ENCODE results near the gene ZNF750.
A peak's percentile ranks its signal among the peaks of the same experiment; 100 is the strongest.

Gene ZNF750

GRCh38 chr17:82859431-82860403 is 19.9 kb upstream of the ZNF750 start:
- peak; percentile 75 for DNase-seq
- ATAC-seq = peak; percentile 70

DNA sequence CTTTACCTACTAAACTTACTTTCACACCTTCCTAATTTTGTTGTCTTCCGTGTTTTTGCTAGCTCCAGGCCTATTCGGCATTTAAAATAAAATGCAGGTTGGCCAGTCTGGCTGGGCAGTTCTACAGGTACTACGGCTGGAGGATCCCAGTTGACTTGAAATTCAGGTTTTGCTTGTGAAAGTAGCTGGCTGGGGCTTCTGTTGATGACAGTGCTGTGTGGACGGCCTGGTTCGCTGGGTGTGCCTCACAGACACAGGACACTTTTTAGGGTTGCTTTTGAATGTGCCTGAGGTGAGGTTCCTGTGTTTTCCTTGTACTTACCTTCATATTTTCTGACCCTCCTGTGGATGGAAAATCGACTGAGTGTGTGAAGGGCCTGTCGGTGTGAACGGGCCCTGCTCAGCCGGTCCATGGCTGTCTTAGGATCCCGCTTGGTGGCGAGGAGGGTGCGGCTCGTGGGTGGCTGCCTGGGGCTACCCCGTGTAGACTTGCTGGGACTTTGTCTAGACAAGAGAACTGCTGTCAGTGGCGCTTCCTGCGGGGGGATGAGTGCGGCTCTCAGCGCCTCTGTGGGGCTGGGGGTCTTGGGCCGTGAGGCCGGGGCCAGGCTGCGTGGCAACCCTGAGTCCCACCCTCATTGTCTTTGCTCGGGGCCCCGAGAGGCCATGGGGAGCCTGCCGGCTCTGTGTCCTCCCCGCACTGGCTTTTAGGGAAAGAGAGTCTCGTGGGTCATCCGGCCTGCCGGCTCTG is 18.7 kb upstream of the ZNF750 start:
- ATAC-seq (no peak), DNase-seq (peak; percentile 35)

- no peak for ATAC-seq
Observed at GRCh38 chr17:82856361-82856760, 16.5 kb upstream of the ZNF750 start.

GRCh38 chr17:82854226-82854625 is 14.4 kb upstream of the ZNF750 start:
- ATAC-seq (no peak), DNase-seq (no peak)

More at GRCh38 chr17:82856361-82856760, 16.5 kb upstream of the ZNF750 start:
- DNase-seq = no peak

DNA sequence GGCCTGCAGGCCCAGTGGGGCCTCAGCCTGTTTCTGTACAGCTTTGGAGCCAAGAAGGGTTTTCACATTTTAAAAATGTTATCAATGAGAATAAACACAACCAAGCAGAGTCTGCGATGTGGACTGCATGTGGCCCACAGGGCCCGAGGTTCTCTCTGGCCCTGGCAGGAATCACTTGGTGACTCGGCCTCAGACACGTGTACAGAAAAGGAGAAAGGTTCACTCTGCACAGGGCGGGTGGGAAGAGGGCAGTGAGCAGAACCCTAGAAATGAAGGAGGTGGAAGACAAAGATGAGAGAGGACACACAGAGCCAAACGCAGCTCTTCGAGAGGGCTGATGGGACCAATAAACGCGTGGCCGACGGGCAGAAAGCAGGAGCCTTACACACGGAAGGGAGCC is 11.6 kb upstream of the ZNF750 start:
- DNase-seq = no peak
- no peak for ATAC-seq

GRCh38 chr17:82849076-82849945 is 9.5 kb upstream of the ZNF750 start:
- ATAC-seq (no peak), DNase-seq (no peak)

- DNase-seq = peak; percentile 41
- ATAC-seq = peak; percentile 81
Observed at GRCh38 chr17:82848022-82848592, 8.3 kb upstream of the ZNF750 start.

DNA sequence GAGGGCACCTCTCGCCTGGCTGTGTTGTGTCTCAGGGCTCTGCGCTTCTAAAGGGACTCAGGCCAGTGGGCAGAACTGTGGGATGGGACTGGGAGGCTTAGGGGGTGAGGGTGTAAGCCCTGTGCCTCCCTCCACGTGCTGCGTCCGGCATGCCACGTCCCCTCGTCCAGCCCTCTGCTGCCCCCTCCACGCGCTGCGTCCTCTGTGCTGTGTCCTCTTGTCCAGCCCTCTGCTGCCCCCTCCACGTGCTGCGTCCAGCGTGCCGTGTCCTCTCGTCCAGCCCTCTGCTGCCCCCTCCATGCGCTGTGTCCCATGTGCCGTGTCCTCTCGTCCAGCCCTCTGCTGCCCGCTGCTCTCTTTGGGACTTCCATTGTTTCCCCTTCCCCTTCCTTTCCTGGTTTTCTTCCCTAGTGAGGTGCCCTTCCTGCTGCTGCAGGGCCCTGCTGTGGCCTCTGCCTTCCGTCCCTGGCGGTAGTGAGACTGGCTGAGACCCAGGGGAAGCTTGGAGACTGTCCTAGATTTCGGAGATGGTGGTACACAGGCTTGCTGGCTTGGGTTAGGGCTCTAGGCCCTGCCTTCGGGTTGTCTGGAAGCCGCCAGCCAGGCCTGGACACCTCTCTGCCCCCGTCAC is 6.4 kb upstream of the ZNF750 start:
- ATAC-seq = no peak
- DNase-seq = no peak

GRCh38 chr17:82845163-82845807 is 5.5 kb upstream of the ZNF750 start:
- no peak for ATAC-seq
- DNase-seq = no peak

DNA sequence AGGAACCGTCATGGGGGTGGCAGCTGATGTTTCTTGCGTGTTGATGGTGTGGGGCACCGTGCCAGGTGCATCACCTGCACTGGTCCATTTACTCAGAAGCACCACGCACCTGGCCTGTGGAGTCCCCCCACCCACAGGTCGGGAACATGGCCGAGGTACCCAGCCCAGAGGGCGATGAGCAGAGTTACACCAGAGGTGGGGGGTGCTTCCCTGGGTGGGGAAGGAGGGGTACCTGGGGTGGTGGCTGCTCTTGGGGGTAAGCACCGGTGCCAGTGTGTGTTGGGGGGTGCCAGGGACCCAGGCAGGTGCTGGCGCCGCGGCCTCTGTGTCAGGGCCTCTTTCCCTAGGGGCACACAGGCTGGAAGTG is 5.0 kb upstream of the ZNF750 start:
- ATAC-seq (no peak), DNase-seq (no peak)

GRCh38 chr17:82843904-82844680 is 4.3 kb upstream of the ZNF750 start:
- DNase-seq = no peak
- no peak for ATAC-seq

DNA sequence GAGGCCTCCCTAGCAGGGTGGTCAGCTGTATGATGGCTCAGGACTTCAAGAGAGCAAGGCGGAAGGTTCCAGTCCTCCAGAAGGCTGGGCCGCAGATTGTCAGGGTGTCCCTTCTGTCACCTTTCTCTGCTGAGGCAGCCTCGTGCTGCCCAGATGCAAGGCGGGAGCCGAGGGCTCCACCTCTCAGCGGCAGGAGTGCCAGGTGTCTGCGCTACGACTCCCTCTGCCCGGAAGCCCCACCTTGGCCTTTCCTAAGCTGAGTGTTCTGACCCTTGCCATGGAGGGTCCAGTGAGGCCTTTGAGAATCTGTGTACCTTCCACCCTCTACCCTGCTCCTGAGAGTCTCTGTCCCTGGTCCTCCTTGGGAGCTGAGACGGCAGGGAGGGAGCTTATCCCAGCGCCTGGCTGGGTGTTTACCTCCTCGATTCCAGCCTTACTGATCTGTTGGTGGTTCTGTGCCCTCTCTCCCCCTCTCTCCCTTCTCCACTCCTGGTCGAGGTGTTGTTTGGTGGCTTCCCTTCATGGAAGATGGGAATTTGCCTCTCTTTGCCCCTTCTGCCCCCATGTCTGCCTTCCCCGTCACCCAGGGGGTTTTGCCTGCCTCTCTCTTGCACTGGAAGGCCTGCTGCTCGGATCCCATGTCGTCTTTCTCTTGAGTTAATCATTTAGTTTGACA is 2.2 kb upstream of the ZNF750 start:
- DNase-seq = no peak
- no peak for ATAC-seq

GRCh38 chr17:82840431-82840831 is 609 bp upstream of the ZNF750 start:
- DNase-seq (no peak), ATAC-seq (no peak)

GRCh38 chr17:82838386-82839063 is 1.3 kb downstream of the ZNF750 start:
- no peak for DNase-seq

DNA sequence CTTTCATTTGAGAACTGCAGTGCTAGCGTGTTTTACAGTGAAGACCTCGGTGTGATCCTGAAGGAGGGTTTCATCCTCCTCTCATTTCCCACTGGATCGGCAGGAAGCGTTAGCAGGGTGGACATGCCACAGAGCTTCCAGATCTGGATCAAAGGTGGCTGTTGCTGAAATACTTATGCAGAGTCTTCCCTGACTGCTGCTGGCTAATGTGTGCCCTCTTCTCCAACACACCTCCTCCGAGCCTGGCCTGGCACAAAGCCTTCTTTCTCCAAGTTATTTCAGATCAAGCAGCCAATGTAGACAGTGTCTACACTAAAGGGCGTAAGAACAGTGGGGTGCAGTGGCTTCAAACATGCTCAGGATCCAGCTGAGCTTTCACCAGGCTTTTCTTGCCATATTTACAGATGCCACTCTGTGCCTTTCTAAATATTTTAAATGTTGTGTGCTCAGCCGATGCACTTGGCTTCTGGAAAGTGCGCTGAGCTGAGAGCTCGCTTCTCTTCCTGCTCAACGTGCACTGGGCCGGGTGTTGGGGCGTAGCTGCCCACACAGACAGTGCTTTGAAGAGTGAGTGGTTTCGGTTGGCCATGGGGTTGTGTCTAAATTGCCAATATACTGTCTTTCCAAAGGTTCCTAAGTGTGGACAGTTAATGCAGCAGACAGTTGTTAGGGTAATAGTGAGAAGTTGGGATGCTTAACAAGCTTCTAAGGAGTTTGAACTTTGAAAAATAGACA is 2.1 kb downstream of the ZNF750 start:
- no peak for DNase-seq
- ATAC-seq = no peak

More at GRCh38 chr17:82838386-82839063, 1.3 kb downstream of the ZNF750 start:
- no peak for ATAC-seq

DNA sequence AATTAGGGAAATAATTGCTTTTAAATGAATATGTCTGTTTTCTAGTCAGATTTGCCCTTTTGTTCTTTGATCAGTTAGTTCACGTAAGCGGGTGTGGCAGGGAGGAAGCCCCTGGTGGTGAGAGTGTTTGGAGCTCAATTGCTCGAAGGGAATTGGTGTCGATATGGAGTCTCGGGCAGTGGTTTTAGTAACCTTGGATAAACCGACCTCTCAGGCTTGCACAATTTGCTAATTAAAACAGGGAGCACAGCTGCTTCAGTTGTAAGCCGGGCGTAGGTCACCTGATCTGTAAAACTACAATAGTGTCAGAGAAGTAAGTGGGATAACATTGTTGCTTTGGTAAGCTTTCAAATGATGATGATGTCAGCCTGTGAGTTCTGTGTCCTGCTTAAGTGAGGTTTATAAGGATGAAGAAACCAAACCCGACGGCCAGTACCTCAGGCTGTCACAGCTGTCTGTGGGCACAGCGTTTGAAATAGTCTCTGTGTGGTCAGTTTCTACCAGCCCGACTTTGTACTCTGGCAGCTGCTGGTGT is 2.9 kb downstream of the ZNF750 start:
- no peak for DNase-seq
- no peak for ATAC-seq

DNA sequence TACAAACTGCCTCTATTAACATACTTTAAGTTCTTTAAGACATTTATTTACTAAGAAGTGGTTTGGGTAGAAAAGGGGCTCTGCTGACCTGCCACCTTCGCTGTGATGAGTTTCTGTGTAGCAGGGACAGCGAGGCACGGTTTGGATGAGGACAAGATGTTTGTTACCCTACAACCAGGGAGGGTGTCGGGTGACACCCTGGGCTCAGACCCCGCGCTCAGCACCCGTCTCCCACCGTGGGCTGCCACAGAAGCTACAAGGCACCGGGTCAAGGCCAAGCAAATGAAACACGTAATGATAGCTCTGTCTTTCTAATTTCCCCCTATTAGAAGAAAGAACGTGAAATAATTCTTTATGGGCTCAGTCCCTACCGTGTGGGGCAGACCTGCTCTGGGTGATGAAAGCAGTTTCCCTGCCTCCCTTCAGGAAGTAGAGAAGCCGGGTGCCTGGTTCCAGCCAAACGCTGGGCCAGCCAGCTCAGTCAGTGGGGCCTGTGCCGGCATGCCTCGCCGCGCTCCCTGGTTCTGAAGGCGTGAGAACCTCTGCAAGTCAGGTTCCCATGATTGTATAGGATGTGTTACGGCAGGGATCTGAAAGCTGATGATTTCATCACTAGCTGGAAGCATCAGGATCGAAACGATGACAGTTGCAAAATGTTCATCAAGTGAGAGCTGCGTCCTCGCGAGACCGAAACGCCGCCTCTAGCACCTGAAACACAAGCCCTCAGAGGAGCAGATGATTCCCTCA is 3.9 kb downstream of the ZNF750 start:
- ATAC-seq (no peak), DNase-seq (no peak)
